Measurements from ENCODE around the gene PTPRR.
A peak's percentile ranks its signal among the peaks of the same experiment; 100 is the strongest.

PTPRR gene

GRCh38 chr12:70598467-70599193, 321.9 kb downstream of the PTPRR start:
- no peak for TF ChIP-seq CTCF (IDR thresholded peaks at IDR 0.05; ENCODE audit: low read depth, low read length, missing control alignments)
- no peak overlapping the region for H3K4me3 ChIP-seq (replicated peaks; ENCODE audit: low read depth, low read length)
- no peak for DNase-seq (ENCODE audit: extremely low read depth, low read depth)

- TF ChIP-seq CTCF (IDR thresholded peaks at IDR 0.05; ENCODE audit: low read depth, low read length, missing control alignments), result no peak
- H3K4me3 ChIP-seq (replicated peaks; ENCODE audit: low read depth, low read length), result no peak overlapping the region
- DNase-seq (ENCODE audit: extremely low read depth, low read depth), result no peak
Measured at GRCh38 chr12:70592664-70593063, 327.9 kb downstream of the PTPRR start.

GRCh38 chr12:70590549-70591226, 329.9 kb downstream of the PTPRR start:
- H3K4me3 ChIP-seq (replicated peaks; ENCODE audit: low read depth, low read length), result no peak overlapping the region
- DNase-seq (ENCODE audit: extremely low read depth, low read depth), result no peak
- TF ChIP-seq CTCF (IDR thresholded peaks at IDR 0.05; ENCODE audit: low read depth, low read length, missing control alignments), result no peak

GRCh38 chr12:70590051-70590450, 330.5 kb downstream of the PTPRR start:
- TF ChIP-seq CTCF (IDR thresholded peaks at IDR 0.05; ENCODE audit: low read depth, low read length, missing control alignments), result peak; percentile 80
- peak; percentile 52 for DNase-seq (ENCODE audit: extremely low read depth, low read depth)

More at GRCh38 chr12:70590051-70590450, 330.5 kb downstream of the PTPRR start:
- H3K4me3 ChIP-seq (replicated peaks; ENCODE audit: low read depth, low read length), result no peak overlapping the region
